GM10847 (cell line): ENCODE data around the gene GMPR.

Source experiments
- POLR2A ChIP-seq: IDR thresholded peaks from 2 replicates; pipeline ENCODE4 v1.6.1; 2011; ENCODE audit not compliant: insufficient read length; ENCODE audit errors: extremely low read depth

Gene GMPR

DNA sequence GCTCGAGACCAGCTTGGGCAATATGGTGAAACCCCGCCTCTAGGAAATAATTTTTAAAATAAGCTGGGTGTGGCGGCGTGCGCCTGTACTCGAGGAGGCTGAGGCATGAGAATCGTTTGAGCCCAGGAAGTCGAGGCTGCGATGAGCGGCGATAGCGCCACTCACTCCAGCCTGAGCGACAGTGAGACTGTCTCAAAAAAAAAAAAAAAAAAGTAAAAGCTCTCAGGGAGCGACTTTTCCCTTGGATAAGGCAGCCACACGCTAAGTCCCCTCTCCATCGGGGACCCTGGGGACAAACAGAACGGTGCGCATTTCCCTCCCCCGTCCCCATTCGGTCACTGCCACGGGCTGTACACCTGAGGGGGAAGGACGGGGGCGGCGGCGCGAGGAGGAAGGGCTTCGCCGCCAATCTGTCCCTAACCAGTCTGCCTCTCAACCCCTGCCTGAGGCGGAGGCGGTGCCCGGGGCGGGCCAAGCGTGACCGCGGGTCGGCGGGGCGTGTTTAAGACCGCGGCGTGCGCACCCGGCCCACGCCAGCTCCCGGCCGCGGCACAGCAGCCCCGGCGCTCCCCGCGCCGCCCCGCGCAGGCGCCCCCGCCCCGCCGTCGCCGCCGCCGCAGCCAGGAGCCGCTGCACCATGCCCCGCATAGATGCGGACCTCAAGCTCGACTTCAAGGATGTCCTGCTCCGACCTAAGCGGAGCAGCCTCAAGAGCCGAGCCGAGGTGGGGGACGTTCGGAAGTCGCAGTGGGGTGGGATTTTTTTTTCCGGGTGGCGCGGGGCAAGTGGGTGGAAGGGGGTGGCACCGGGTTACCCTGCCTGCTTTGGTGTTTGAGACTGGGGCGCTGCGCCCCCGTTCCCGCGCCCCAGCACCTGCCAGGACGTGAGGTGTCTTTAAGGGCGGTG is at the start of gene GMPR:
TSS of gene GMPR (plus strand) at position 531 of the 906 bp plus-strand sequence. CDS start at position 638, 107 bp downstream.
- TF ChIP-seq POLR2A = no peak

DNA sequence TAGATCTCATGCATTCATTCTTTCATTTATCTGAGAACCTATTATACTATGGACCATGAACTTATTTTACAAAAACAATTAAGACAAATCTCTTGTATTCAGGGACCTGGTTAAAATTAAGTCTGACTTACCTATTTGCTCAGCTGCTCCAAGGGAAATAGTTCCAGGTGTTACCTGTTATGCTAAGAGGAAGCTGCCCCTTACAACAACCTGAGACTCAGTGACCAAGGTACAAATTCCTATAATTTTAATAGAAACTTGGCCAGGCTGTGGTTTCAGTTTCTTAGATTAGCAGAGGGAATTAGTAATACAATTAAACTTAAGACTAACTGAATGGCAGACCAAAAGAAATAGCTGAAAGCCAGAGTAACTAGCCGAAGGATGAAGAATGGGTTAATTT is 48.2 kb upstream of the GMPR start:
- TF ChIP-seq POLR2A = no peak

DNA sequence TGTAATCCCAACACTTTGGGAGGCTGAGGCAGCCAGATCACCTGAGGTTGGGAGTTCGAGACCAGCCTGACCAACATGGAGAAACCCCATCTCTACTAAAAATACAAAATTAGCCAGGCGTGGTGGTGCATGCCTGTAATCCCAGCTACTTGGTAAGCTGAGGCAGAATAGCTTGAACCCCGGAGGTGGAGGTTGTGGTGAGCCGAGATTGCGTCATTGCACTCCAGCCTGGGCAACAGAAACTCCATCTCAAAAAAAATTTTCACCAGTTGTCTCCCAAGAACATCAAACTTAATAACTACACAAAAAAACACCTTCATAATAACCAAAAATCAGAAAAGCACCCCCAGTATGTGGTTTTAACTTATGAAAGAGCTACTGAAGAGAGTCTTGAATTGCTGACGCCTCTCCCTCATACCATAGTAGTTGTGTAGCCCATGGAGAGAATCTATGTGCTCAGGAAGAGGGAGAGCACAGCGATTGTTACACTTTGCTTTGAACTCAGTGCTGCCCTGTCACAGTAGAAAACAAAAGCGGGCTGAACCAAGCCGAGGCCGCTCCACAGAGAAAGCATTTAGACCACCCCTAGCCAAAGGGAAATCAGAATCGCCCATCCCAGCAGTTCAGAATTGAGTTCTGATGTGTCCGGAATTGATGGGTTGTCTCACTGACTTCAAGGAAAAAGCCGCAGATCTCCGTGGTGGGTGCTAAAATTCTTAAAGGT is 42.0 kb upstream of the GMPR start:
- no peak for TF ChIP-seq POLR2A

DNA sequence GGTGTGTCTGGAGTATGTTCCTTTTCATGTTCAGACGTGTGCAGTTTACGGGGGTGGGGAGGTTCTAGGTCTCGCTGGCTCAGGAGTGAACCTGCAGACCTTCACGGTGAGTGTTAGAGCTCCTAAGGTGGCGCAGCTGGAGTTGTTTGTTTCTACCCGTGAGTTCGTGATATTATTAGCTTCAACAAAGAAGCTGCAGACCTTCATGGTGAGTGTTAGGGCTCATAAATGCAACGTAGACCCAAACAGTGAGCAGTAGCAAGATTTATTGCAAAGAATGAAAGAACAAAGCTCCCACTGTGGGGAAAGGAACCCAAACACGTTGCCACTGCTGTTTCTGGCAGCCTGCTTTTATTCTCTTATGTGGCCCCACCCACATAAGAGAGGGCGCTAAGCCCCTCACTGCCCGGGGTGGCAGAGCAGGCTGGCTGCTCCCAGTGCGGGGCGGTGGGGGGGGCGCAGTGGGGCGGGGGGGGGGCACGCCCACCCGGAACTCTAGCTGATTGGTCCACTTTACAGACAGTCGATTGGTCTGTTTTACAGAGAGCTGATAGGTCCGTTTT is 41.3 kb upstream of the GMPR start:
- TF ChIP-seq POLR2A = no peak

DNA sequence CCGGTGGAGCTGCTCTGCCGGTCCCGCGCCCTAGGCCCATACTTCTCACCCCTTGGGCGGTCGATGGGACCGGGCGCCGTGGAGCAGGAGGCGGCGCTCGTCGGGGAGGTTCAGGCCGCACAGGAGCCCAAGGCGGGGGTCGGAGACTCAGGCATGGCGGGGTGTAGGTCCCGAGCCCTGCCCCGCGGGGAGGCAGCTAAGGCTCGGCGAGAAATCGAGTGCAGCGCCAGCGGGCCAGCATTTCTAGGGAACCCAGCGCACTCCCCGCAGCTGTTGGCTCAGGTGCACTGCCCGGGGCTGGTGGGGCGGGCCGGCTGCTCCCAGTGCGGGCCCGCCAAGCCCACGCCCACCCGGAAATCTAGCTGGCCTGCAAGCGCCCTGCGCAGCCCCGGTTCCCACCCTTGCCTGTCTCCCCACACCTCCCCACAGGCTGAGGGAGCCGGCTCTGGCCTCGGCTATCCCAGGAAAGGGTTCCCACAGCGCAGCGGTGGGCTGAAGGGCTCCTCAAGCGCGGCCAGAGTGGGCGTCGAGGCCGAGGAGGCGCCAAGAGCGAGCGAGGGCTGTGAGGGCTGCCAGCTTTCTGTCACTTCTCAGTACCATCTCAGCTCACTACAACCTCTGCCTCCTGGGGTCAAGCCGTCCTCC is 40.2 kb upstream of the GMPR start:
- no peak for TF ChIP-seq POLR2A

DNA sequence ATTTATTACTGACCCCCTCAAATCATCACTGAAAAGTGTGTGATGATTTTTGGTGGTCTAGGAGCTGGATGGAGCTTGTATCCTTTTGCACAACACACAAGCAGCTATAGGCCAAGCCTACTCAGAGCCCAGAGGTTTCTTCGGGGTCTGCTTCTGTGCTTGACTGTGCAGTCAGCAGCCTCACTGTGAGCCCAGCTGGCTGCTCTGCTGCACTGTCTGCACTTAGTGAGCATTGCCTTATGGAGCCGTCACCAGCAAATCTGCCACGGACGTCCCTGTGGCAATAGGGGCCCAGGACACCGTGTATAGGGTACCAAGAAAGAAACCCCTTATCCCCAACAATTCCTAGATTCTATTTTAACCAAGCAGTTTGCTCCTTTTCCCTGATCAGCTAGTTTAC is 38.6 kb upstream of the GMPR start:
- TF ChIP-seq POLR2A = no peak

DNA sequence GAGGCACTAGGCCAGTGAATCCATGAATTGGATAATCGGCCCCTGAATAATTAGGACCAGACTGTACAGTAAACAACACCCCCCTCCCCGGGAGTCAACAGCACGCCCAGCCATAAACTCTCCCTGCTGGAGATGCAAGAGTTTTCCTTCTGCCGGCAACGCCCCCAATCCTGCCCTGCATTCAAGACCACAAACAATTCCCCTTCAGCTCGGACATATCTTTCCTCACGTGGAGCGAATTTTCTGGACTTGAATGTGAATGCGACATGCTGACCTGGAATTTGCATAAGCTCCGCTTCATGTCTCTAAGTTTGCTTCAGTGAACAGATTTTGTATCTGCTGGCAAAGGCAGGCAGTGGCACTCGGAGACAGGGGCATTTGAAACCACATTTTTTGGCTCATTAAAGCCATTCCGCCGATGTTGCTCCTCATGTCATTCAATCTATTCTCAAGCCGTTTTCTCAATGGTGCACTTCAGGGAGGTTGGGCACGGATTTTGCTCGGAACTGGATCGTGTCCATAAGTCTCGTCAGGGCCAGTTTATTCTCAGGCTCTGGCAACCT is 38.0 kb upstream of the GMPR start:
- no peak for TF ChIP-seq POLR2A

DNA sequence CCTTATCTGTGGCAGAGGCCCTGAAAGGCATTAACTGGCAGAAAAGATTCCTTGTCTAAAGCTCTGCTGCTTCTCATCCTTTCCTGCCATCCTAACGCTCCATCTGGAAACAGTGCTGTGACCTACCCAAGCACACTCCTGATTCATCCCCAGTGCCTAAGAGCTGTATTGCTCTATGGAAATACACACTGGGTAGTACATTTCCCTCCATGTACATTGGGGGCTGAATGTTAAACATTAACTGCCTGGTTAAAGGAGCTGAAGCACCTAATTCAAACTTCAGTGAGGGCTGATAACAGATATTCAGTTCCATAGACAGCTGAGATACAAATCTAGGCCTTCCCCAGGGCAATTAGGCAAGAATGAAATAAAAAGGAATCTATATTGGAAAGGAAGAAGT is 36.7 kb upstream of the GMPR start:
- no peak for TF ChIP-seq POLR2A

DNA sequence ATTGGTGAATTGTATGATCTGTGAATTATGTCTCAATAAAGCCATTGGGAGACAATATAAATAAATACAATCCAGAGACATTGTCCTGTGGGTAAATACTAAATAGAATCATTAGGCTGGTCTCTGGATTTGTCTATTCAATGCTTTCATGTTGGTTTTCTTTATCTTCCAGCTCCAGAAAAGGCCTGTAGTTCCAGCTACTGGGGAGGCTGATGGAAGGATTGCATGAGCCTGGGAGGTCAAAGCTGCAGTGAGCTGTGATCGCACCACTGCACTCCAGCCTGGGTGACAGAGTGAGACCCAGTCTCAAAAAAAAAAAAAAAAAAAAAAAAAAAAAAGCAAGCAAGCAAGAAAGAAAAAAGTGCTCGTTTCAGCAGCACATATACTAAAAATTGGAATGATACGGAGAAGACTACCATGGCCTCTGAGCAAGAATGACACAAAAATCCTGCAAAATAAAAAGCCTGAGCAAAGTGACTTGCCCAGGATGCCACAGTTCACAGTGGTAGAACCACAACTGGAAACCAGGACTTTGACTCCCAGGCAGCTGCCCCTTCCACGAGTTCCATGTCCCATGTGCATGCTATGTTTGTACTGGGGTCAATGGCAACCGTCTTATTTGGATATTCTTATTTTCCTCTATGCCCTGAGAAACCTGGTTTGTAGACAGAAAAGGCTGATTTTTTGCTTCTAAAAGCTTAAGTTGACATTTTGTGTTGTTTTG is 33.6 kb upstream of the GMPR start:
- TF ChIP-seq POLR2A = no peak

DNA sequence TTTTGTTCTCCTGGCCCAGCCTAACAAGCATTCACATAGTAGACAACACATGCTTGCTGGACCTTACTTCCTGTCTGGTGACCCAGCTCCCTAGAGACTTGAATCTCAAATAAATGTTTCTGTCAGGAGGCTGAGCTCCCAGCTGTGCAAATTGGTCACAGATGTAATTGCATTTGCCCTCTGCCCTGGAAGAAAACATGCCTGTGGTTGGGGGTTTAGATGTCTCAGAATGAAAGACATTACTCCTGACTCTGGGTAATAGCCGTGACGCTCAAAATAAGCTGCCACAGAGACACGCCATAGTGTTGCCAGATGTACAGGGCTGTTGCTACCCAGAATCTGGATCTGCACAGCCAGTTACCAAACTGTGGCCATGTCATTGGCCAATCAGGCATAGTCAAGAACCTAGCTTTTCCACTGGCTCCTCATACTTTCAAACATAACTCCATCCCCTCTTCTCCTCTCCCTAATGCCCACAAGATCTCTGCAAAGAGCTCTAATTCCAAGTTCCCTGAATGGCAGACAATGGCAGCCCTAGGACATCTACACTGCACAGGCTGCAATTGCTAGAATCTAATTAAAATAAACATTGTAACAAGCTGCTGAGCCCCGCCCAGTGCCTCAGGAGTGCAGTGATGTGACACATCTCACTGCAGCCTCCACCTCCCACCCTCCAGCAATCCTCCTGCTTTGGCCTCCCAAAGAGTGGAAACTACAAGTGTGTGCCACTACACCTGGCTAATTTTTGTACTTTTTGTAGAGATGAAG is 32.8 kb upstream of the GMPR start:
- no peak for TF ChIP-seq POLR2A

DNA sequence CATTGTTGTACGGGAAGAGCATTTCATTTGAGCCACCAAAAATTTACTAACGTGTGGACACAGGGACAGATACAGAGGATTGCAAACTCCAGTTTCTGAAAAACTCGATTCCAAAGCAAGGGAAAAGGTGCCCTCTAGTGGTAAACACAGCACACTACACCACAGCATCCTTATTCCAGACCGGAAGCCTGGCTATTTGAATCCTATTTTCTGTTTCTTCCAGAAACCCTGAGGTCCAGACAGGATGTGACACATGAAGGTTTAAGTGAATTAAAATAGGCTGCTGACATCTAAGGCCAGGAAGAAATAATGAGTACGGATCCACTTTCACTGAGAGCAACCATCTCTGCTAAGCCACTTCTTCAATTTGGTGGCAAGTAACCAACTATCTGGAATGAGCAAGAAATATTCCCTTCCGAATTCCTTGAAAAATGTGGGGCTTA is 31.8 kb upstream of the GMPR start:
- no peak for TF ChIP-seq POLR2A

DNA sequence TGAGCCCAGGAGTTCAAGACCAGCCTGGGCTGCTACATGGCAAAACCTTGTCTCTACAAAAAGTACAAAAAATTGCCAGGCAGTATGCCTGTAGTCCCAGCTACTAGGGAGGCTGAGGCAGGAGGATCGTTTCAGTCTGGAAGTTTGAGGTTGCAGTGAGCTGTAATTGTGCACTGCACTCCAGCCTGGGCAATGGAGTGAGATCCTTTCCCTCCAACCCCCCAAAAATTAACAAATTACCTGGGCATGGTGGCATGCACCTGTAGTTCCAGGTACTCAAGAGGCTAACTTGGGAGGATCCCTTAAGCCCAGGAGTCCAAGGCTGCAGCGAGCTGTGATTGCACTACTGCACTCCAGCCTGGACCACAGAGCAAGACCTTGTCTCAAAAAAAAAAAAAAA is 29.4 kb upstream of the GMPR start:
- no peak for TF ChIP-seq POLR2A

DNA sequence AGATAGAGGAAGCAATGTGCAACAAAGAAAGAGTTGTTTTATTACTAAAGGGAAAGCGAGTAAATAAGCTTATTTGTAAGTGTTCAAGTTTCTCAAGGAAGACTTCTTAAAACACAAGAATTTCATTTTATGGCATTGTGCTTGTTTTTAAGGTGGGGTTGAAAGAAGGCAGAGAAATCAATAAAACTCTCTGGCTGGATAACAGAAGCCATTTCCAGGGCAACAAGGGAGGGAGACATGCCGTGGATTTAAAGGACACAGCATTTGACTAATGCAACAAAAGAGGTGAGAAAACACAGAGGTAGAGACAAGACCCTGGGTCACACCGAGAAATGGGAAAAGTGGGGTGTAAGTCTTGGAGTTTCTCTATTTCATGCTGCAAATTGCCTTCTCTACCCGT is 28.8 kb upstream of the GMPR start:
- no peak for TF ChIP-seq POLR2A

DNA sequence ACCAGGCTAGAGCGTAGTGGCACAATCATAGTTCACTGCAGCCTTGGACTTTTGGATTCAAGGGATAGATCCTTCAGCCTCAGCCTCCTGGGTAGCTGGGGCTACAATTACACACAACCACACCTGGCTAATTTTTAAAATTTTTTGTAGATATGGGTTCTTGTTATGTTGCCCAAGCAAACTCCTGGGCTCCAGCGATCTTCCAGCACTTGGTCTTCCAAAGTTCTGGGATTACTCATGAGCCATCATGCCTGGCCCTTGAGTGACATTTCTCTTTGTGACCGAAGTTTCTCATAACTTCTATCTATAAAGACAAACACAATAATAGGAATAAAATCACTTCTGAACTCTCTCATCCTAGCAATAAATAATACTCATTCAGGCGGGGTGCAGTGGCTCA is 26.1 kb upstream of the GMPR start:
- no peak for TF ChIP-seq POLR2A
